AG09309 (cell line): ENCODE measurements around the gene FAM184A.

Source experiments
- DNase-seq: peaks from one replicate; pipeline ENCODE4 v3.0.0-alpha.2; 2010; ENCODE audit warnings: low read depth
- H3K4me3 ChIP-seq: 2 replicates; pipeline ENCODE4 v1.5.1; 2011; ENCODE audit warnings: mild to moderate bottlenecking, low read depth, low read length, moderate library complexity; ENCODE audit not compliant: control insufficient read depth
- TF ChIP-seq, protein P1 (sequence below): IDR thresholded peaks from 2 replicates; pipeline ENCODE4 v1.5.1; 2011; ENCODE audit warnings: mild to moderate bottlenecking, low read depth, low read length, inconsistent platforms; ENCODE audit not compliant: insufficient read depth, control insufficient read depth; ENCODE audit errors: missing control alignments

FAM184A gene

GRCh38 chr6:119060255-119060907 is 18.1 kb downstream of the FAM184A start:
- no peak overlapping the region for H3K4me3 ChIP-seq
- TF ChIP-seq, protein P1, sequence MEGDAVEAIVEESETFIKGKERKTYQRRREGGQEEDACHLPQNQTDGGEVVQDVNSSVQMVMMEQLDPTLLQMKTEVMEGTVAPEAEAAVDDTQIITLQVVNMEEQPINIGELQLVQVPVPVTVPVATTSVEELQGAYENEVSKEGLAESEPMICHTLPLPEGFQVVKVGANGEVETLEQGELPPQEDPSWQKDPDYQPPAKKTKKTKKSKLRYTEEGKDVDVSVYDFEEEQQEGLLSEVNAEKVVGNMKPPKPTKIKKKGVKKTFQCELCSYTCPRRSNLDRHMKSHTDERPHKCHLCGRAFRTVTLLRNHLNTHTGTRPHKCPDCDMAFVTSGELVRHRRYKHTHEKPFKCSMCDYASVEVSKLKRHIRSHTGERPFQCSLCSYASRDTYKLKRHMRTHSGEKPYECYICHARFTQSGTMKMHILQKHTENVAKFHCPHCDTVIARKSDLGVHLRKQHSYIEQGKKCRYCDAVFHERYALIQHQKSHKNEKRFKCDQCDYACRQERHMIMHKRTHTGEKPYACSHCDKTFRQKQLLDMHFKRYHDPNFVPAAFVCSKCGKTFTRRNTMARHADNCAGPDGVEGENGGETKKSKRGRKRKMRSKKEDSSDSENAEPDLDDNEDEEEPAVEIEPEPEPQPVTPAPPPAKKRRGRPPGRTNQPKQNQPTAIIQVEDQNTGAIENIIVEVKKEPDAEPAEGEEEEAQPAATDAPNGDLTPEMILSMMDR = no peak
- no peak for DNase-seq

DNA sequence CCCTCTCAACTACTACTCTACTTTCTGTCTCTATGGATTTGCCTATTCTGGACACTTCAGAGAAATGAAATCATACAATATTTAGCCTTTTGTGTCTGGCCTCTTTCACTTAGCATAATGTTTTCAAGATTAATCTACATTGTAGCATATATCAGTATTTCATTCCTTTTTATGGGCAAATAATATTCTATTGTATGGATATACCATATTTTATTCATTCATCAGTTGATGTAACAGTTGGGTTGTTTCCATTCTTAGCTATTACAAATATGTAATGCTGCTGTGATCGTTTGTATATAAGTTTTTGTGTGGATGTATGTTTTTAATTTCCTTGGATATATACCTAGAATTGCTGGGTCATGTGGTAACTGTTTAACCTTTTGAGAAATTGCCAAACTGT is 23.4 kb downstream of the FAM184A start:
- DNase-seq = no peak
- TF ChIP-seq, protein P1 = no peak

DNA sequence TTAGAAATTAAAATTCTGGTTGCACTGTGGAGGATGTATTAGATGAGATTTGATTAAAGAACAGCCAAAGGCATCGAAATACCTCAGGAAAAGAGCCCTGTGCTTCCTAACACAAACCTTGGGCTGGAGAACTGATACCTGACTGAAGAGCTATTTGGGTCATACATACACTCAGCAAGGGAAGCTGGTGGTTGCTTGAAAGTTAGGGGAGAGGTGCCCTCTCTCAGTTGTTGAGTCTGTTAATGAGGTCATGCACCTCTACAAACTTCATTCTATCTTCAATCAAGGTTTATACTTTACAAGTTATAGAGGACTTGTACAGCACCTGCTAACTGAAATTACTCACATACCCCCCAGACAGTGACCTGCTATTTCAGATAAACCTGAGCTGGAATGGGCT is 25.5 kb downstream of the FAM184A start:
- TF ChIP-seq, protein P1 = no peak
- no peak for DNase-seq
- no peak overlapping the region for H3K4me3 ChIP-seq

More for the DNA sequence above, 23.4 kb downstream of the FAM184A start:
- no peak overlapping the region for H3K4me3 ChIP-seq

GRCh38 chr6:119052292-119052889 is 26.1 kb downstream of the FAM184A start:
- DNase-seq = no peak
- no peak overlapping the region for H3K4me3 ChIP-seq
- TF ChIP-seq, protein P1 = no peak

DNA sequence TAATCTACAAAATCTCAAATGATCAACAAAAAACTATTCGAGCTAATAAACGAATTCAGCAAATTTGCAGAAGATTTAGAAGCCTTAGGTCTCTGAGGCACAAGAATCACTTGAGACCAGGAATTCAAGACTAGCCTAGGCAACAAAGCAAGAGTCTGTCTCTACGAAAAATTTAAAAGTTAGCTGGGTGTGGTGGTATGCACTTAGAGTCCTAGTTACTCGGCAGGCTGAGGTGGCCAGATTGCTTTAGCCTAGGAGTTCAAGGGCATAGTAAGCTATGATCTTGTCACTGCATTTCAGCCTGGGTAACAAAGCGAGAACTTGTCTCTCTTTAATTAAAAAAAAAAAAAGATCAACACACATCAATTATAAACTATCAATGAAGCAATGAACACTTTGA is 34.2 kb downstream of the FAM184A start:
- no peak for DNase-seq
- no peak overlapping the region for H3K4me3 ChIP-seq
- TF ChIP-seq, protein P1 = no peak

DNA sequence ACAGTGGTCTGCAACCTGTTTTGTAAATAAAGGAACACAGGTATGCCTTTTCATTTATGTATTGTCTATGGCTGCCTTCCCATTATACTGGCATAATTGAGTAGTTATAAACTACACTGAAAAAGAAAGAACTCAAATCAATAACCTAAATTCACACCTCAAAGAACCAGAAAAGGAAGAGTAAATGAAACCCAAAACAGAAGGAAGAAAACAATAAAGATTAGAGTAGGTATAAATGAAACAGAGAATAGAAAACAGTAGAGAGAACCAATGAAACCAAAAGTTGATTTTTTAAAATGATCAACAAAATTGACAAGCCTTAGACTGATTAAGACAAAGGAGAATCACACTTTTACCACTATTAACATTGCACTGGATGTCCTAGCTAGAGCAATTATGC is 34.7 kb downstream of the FAM184A start:
- H3K4me3 ChIP-seq = no peak overlapping the region
- TF ChIP-seq, protein P1 = no peak
- no peak for DNase-seq
